Stromal cell of bone marrow (primary cell): ENCODE measurements around the gene CCNY.
"Not testable (repeated sequence)": the region's sequence is repeated elsewhere in the genome, so short reads cannot be mapped to it uniquely, and the experiment has no call there.

ENCODE experiments used
- DNase-seq: peaks from one replicate; pipeline ENCODE4 v3.0.0-alpha.2; 2012; ENCODE audit warnings: low read depth

The CCNY gene

DNA sequence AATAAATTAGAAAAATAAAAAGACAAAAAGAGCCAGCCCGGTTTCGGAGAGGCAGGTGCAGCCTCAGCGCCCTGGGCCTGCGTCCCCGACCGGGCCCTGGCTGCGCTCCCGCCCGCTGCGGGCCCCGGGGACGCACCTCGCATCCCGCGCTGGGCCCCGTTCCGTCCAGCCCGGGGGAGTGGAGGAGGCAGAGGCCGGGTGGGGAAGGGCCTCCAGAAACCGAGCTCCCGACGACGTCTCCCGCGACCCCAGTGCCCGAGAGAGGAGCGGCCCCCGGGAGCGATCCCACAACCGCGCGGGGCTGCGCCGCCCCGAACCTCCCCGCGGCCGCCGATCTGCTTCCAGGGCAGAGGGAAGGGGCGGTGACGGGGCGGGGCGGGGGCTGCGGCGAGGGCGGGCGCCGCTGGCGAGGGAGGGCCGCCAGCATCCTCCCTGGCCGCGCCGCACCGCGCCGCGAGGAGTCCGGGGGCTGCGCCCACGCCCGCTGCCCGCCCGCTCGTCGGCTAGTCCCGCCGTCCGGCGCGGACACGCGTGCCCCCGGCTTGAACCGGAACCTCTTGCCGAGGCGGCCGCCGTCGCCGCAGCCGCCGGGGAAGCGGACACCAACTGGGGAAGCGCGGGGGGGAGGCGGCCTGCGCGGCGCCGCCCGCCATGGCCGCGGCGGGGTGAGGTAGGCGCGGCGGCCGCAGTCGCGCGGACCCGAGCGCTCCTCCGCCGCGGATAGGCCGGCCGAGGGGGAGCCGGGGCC lies at the start of gene CCNY:
TSS of gene CCNY (plus strand) at position 426 of the 748 bp plus-strand sequence. CDS start 545 bp downstream, outside the sequence.
- DNase-seq = peak; percentile 40

DNA sequence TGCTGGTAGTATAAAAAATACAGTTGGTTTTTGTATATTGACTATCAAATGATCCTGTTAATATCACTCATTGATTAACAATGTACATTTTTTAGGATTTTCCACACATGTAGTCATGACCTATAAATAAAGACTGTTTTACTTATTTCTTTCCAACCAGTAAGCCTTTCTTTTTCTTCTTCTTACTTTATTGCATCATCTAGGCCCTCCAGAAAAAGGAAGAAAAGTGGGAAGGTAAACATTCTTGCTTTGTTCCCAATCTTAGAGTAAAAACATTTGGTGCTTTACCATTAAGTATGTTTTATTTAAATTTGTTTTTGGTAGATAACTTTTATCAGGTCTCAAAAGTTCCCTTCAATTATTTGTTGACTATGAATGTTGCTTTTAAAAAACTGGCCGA lies 47.1 kb upstream of the CCNY start:
- no peak for DNase-seq

DNA sequence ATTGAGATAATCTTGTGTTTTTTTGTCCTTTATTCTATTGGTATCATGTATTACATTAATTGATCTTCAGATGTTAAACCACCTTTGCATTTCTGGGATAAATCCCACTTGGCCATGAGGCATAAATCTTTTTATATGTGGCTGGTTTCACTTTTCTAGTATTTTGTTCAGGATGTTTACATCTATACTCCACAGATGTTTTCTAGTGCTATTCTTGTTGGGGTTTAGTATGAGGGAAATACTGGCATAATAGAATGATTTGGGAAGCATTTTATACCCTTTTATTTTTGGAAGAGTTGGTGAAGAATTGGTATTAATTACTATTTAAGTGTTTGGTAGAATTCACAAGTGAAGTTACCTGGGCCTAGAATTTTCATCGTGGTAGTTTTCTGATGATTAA lies 41.8 kb upstream of the CCNY start:
- DNase-seq = no peak

DNA sequence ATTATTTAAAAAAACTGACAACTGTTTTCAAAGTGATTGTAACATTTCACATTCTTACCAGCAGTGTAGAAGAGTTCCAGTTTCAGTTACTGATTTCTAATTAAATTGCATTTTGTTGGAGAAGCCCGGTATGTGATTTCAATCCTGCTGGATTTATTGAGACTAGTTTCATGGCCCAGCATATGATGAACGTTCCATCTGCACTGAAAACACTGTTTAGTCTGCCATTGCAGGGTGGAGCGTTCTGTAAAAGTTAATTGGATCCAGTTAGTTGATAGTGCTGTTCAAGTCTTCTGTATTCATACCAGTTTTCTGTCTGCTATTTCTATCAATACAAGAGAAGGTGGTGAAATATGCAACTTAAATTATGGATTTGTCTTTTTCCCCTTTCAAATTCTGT lies 37.3 kb upstream of the CCNY start:
- no peak for DNase-seq

DNA sequence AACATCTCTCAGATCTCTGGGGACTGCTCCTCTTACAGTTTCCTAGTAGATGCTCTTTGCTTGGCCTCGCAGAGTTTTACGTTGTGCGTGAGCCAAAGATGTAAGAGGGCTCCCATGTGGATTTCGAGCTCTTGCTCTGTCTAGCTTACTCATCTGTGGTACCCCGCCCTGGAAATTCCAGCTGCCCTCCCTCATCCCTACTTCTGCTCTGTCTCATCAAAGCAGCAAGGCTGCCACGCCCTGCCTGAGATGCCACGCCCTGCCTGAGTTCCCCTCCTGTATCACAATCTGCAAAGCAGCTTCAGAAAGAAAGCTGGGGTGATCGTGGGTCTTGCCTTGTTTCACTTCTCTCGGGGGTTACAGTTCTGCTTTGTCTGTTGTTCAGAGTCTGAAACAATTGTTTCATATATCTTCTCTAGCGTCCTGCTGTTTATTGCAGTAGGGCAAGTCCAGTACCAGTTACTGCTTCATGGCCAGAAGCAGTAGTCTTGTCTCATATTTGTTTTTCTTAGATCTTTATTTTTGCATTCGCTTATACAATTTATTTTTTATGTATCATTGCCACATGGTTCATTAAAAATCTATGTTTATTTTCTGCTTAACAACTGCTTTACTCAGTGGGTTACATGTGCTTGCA lies 36.1 kb upstream of the CCNY start:
- peak; percentile 83 for DNase-seq

DNA sequence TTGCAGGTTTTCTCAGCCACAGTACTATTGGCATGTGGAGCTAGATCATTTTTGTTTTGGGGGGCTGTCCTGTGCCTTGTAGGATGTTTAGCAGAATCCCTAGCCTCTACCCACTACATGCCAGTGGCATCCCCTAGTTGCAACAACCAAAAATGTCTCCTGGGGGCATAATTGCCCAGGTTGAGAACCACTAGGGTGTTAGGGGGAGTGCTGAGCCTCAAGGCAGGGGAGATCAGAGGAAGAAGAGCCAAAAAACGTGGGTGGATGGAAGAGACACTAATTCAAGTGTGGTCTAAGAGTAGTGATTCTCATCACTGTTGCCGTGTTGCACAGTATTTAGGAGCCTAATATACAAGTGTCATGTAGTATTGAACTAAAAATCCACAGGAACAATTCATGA lies 31.7 kb upstream of the CCNY start:
- DNase-seq = no peak

DNA sequence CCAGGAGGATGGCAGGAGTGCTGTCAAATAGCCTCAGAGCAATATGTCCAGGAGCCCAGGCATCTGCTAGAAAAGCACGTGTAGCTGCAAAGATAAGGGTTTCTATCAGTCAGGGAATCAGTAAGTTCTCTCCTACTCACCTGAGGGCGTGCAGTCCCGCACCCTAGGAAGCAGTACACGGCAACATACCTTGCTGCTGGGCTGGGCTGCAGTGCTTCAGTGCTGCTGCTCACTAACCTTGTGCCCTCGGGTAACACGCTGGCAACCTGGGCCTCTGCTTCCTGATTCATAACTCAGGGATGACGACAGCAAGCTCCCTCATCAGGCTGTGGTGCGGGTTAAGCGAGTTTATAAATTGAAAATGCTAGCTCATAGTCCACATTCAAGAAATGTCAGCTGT lies 29.5 kb upstream of the CCNY start:
- peak; percentile 33 for DNase-seq

DNA sequence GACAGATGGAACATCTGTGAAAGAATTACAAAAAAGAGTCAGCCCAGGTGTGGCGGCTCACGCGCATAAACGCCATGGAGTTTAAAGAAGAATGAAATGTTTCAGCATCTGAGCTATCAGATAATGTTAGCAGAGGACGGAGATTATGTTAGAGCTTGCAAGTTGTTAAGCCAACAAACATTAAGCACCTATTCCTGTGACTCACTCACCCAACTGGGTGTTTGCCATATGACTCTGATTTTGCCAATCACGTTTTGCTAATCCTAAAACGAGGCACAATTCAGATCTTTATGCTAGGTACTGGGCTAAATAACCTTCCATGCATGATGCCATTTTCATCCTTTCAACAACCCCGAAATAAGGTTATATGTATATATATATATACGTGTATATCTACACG lies 29.0 kb upstream of the CCNY start:
- peak; percentile 21 for DNase-seq

GRCh38 chr10:35308809-35309208 lies 27.5 kb upstream of the CCNY start:
- DNase-seq = no peak

- DNase-seq = not testable (repeated sequence)
Measured at GRCh38 chr10:35314142-35314541, 22.2 kb upstream of the CCNY start.

DNA sequence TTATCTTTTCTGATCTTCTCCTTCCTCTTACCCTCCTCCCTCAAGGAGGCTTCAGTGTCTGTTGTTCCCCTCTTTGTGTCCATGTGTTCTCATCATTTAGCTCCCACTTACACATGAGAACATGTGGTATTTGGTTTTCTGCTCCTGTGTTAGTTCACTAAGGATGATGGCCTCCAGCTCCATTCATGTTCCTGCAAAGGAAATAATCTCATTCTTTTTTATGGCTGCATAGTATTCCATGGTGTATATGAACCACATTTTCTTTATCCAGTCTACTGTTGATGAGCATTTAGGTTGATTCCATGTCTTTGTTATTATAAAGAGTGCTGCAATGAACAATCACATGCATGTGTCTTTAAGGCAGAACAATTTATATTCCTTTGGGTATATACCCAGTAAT lies 21.1 kb upstream of the CCNY start:
- DNase-seq = not testable (repeated sequence)

DNA sequence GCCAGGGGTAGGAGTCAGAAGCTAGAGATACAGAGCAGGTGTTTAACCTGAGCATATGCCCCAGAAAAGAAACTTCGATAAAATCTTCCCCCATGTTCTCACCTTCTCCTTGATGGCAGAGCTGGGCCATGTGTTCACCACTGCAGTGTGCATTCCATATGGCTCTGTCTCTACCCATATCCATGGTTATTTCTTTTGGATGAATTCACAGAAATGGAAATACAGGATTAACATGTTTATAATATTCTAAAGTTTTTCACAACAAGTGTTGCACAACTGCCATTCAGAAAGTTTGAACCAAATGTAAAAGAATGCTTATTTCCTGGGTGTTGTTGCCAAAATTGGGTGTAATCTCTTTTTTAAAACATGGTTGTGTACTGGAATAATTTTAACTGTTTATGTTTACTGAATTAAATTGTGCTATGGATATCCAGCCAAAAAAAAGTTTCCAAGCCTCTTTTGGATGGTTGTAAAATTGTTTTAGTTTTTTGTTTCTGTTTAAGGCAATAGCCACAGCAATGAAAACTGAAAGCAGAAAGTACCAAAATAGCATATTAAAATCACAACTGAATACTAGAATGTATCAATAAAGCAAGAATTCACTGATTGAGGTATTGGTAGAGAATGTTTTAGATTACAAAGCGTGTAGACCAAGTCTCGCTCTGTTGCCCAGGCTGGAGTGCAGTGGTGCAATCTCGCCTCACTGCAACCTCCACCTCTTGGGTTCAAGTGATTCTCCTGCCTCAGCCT lies 19.9 kb upstream of the CCNY start:
- no peak for DNase-seq

GRCh38 chr10:35318551-35318950 lies 17.8 kb upstream of the CCNY start:
- DNase-seq = no peak

- no peak for DNase-seq
Measured at GRCh38 chr10:35320341-35320740, 16.0 kb upstream of the CCNY start.

DNA sequence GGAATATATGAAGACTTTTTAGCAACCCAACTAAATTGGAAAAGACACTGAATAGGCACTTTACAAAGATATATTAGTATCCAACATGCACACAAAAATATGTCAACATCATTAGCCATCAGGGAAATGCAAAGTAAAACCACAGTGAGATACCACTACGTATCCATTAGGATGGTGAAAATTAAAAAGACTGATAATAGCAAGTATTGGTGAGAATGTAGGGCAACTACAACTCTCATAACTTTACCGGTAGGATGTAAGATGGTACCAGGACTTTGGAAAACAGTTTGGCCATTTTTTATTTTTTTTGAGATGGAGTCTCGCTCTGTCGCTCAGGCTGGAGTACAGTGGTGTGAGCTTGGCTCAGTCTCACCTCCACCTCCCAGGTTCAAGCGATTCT lies 13.7 kb upstream of the CCNY start:
- DNase-seq = no peak

DNA sequence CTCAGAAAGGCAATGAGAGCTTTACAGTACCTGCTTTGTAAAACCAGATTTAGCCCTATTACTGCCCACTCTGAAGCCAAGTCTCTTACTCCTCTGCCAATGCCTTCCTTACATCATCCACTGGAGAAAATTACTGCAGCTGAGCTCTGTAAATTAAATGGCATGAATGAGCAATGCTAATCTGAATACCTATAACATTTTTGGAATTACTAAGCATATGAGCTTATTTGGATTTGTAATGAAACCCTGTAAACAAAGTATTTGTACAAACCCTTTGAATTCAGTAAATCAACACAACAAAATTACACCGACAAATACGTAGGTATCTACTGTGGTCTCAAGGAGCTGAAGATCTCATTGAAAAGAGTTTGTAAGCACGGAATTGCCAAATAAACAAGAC lies 12.1 kb upstream of the CCNY start:
- DNase-seq = no peak

GRCh38 chr10:35326466-35327235 lies 9.7 kb upstream of the CCNY start:
- no peak for DNase-seq

GRCh38 chr10:35327790-35328403 lies 8.4 kb upstream of the CCNY start:
- no peak for DNase-seq

GRCh38 chr10:35328404-35329037 lies 7.8 kb upstream of the CCNY start:
- DNase-seq = peak; percentile 43

- DNase-seq = no peak
Measured at GRCh38 chr10:35329520-35329919, 6.8 kb upstream of the CCNY start.

GRCh38 chr10:35331894-35332640 lies 4.2 kb upstream of the CCNY start:
- DNase-seq = peak; percentile 87
